HuH-7.5 (cell line): ENCODE data around the gene AFF2.

Experiments
- DNase-seq: peaks from one replicate; pipeline ENCODE4 v3.0.0; 2011; ENCODE audit warnings: low spot score

The AFF2 gene

DNA sequence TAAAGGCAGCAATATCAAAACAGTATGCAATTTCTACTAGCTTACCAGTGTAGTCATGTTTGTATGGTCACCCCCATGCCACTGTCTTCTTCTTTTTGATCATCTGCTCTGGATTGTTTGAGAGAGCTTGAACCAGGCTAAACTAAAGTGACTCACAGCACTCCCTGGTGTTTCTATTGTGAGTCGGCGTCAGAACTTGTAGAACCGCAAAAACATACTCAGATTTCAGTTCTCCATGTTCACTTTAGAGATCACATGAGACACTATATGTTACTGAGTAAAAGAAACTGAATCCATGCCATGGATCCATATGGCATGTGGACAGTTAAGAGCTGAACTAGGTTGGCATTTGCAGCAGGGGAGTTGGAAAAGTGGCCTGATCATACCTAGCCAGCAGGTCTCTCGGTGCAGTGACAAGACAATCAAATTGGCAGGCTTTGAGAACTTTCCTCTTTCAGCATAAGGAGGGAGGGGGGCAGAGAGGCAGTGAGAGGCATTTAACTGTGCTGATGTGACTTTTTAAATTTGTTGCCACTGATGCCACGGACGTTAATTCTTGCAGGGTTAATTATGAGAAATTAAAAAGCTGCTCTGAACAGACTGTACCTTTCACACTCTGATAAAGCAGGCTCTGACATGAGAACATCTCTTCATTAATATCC is 88.4 kb downstream of the AFF2 start:
- no peak for DNase-seq

DNA sequence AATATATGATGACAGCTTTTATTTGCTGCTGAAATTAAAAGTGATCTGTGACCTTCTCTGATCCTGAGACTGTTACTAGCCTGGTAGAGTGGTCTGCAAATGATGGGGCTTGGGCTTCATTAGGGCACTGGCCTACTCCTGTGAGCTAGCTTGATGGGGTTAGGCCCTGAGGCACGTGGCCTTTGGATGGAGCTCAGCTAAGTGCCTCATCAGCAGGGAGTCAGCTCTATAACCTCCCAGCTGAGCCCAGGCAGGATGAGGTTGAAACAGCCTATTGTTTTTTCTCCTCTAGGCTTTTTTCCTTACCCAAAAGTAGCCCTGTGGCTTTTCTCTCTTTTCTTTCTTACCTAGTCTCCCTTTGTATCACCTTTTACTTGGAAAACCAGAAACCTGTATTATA is 92.2 kb downstream of the AFF2 start:
- no peak for DNase-seq

GRCh38 chrX:148593146-148593545 is 92.7 kb downstream of the AFF2 start:
- no peak for DNase-seq

GRCh38 chrX:148593987-148594386 is 93.6 kb downstream of the AFF2 start:
- no peak for DNase-seq

- DNase-seq, result no peak
Observed at GRCh38 chrX:148599404-148599803, 99.0 kb downstream of the AFF2 start.

DNA sequence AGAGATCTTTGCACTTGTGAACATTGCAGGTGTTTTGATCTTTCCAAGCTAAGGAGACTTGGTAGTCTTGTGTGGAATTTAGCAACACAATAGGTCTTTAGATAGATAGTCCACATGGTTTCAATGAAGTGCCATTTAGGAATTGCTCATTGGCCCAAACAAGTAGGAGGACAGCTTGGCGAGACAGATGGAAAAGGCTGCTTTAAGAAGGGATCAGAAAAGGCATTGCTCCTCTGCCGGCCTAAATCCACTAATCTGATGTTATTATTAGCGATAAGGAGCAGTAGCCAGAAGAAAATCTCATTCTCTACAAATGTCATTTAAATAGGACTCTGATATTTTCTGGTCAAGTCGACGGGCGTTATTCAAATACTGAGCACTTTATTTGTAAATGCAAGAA is 99.7 kb downstream of the AFF2 start:
- no peak for DNase-seq

GRCh38 chrX:148600581-148600980 is 100.2 kb downstream of the AFF2 start:
- no peak for DNase-seq

DNA sequence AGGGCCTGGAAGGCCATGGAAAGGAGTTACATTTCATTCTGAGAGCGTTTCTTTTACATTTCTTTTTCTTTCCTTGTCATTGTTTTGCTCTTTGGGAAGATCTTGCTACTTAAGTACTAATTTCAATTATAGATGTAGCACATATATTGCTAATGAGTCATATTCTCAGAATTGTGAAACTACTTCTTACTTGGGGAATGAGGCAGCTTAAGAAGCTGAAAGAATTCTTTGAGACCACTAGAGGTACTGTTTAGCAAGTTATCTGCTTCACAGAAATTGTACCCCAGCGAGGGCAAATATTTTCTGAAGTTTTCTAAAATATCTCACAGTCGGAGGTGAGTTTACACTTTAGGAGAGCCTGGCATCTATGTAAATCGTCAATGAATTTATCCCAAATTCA is 100.6 kb downstream of the AFF2 start:
- no peak for DNase-seq

- no peak for DNase-seq
Observed at GRCh38 chrX:148609515-148610327, 109.3 kb downstream of the AFF2 start.

GRCh38 chrX:148610328-148610698 is 109.9 kb downstream of the AFF2 start:
- DNase-seq, result no peak

GRCh38 chrX:148611993-148612392 is 111.6 kb downstream of the AFF2 start:
- no peak for DNase-seq

GRCh38 chrX:148612431-148612830 is 112.0 kb downstream of the AFF2 start:
- no peak for DNase-seq

DNA sequence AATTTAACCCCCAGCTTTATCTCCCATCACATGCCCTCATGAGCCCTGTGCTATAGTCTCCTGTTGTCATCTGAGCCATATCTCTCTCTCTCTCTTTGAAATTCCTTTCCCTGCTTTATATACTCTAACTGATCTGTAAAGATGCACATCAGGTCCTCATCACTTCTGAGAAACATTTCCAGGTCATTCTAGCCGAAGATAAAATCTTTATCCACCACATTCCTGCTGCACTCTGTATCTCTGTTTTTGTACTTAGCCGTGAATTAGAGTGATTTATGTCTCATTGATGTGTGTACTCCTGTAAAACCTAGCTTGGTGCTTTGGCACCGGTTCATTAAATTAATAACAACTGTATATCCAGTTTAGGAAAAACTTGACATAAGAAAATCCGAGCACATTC is 113.2 kb downstream of the AFF2 start:
- no peak for DNase-seq

GRCh38 chrX:148615491-148615890 is 115.1 kb downstream of the AFF2 start:
- no peak for DNase-seq

DNA sequence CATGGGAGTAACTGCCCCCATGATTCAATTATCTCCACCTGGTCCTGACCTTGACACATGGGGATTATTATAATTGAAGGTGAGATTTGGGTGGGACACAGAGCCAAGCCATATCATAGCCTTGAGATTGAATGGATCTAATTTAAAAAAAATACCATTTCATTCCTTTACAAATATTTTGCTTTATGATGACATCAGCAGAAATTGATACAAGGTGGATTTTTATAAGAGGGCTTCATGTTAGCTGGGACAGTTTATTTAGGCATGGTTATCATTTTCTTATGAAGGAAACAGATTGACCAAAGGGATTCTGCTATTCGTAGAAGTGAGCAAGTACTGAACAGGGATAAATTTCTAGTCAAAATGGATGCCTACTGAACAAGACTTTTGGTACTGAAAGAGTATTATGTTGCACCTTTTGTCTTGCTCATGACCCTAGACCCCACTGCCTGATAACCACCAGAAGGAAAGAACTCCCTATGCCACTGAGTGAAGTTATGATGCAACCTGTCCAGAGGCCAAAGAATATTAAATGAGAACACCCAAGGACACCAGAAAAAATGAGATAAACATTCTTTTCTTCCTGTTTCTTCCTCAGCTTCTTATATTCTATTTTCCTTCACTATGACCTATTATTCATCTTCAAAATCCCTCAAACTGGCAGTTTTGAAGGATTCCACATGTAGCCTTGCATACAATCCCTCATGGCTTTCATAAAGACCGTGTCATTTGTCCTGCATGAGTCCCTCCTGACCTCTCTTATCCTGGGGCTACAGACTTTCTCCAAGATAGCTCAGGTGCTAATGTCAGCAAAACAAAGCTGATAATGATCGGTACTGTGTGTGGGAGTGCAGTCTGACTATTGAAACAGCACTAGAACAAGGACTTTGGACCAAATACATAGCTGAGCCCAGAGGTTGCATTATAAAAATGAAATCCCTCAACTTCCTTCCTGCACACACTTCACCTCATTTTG is 118.3 kb downstream of the AFF2 start:
- no peak for DNase-seq

- no peak for DNase-seq
Observed at GRCh38 chrX:148620023-148620422, 119.6 kb downstream of the AFF2 start.

DNA sequence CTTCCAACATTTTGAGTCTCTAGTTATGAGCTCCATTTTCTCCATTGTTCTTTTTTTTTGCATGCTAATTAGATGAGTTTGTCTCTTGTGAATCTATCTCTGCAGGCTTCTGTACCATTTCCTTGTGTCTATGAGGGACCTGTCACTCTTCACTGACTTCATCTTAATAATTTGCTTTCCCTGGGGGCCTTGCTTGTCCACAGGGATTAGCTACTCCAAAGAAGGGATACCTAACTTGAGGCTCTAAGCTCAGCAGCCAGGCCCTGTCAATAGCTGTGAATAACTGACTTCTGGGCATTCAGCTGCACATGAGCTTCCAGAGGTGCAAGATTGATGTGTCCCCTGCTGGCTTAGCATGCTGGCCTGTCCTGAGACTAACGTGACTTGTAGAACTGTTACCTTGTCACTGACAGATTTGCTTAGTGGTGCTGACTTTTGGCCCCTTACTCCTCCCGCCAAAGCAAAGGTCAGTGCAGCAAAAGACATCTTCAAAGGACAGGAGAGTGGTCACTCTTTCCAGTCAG is 124.6 kb downstream of the AFF2 start:
- DNase-seq, result no peak

GRCh38 chrX:148628621-148629020 is 128.2 kb downstream of the AFF2 start:
- DNase-seq, result no peak

GRCh38 chrX:148629434-148629833 is 129.0 kb downstream of the AFF2 start:
- no peak for DNase-seq

DNA sequence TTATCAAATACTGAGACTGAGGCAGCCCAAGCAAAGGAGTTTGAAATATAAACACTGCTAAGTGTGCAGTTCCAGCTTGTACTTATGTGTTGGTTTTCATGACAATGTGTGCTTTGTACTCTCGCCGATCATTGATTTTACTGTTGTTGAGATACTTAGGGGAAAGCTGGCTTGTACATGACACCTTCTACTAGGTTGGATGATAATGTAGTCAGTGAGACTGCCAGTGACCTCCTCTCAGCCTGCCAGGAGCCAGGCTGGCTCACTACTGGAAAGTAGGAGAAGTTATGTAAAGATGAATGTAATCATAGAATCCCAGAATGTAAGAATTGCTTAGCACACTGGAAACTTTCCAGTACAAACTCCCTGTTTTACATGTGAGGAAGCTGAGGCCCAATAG is 132.0 kb downstream of the AFF2 start:
- no peak for DNase-seq

- DNase-seq, result no peak
Observed at GRCh38 chrX:148633218-148633908, 132.9 kb downstream of the AFF2 start.

- DNase-seq, result no peak
Observed at GRCh38 chrX:148634591-148634990, 134.2 kb downstream of the AFF2 start.
